Measurements from ENCODE around the gene MAP3K20. TPM values are rescaled to one million over a fixed set of nuclear protein-coding genes. Genes with fewer than 3 reads are reported as not detected.
A peak's percentile ranks its signal among the peaks of the same experiment; 100 is the strongest.

The MAP3K20 gene
- total and polyA plus RNA-seq, 5 donors from 2014 or later: 1.3 to 1.9 (median 1.7) TPM

DNA sequence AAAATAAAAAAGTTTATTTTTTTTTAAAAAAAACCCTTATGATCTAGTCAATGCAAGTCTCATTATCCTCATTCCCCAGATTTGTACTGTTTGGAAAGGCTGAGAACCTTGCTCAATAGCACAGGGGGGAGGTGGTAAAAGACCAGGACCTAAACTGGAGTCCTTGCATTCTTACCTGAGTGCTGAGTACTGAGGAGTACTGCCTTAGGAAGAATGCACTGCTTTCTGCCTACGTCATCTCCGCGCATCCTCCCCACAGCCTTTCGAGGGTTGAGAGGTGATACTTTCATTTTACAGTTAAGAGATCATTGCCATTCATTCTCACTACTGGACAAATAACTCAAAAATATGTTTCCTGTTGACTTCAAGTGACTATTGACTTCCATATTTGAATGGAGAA, 73.8 kb downstream of the MAP3K20 start:
- ATAC-seq (ENCODE audit: low read depth in 2 of 2): peak in 1 of 2 donors; percentile 63
- Mint-ChIP-seq H3K27me3 (peaks cover 8% of the 10 kb centered on the region), H3K9me3 (no peaks in the 10 kb centered on the region), H3K27ac (no peak overlapping the region), H3K4me3 (peak overlapping the region in 2 of 4 donors; percentile 1 to 36), H3K36me3 (no peaks in the 10 kb centered on the region), H3K4me1 (peaks cover 0 to 21% (median 6%) of the 10 kb centered on the region in 4 donors)
- H3K4me3 ChIP-seq (ENCODE audit: low read depth, low read length): peak overlapping the region; percentile 17
- H3K4me1 ChIP-seq (ENCODE audit: control insufficient read depth, insufficient read depth, low read length, poor library complexity, severe bottlenecking): no peaks in the 10 kb centered on the region
- peak in 2 of 3 donors; percentile 23 to 65 for DNase-seq
- H3K27me3 ChIP-seq (ENCODE audit: control insufficient read depth, insufficient read depth, low read length): no peaks in the 10 kb centered on the region
- H3K36me3 ChIP-seq (ENCODE audit: control insufficient read depth, insufficient read depth, low read length): no peaks in the 10 kb centered on the region
- H3K27ac ChIP-seq (ENCODE audit: insufficient read depth, low read length, poor library complexity, severe bottlenecking): no peak overlapping the region
- no peaks in the 10 kb centered on the region for H3K9me3 ChIP-seq (ENCODE audit: control insufficient read depth in 2 of 2, low read length in 2 of 2)

- Mint-ChIP-seq H3K4me3 (no peak overlapping the region), H3K4me1 (peaks cover 0 to 21% (median 6%) of the 10 kb centered on the region in 4 donors), H3K27me3 (peaks cover 7% of the 10 kb centered on the region), H3K9me3 (peaks cover 0 to 4% (median 0%) of the 10 kb centered on the region in 7 donors), H3K27ac (no peak overlapping the region), H3K36me3 (no peaks in the 10 kb centered on the region)
- no peak for ATAC-seq (ENCODE audit: low read depth in 2 of 2)
- no peak overlapping the region for H3K4me3 ChIP-seq (ENCODE audit: low read depth, low read length)
- H3K36me3 ChIP-seq (ENCODE audit: control insufficient read depth, insufficient read depth, low read length): no peaks in the 10 kb centered on the region
- H3K4me1 ChIP-seq (ENCODE audit: control insufficient read depth, insufficient read depth, low read length, poor library complexity, severe bottlenecking): no peaks in the 10 kb centered on the region
- no peak overlapping the region for H3K27ac ChIP-seq (ENCODE audit: insufficient read depth, low read length, poor library complexity, severe bottlenecking)
- no peak for DNase-seq
- no peaks in the 10 kb centered on the region for H3K27me3 ChIP-seq (ENCODE audit: control insufficient read depth, insufficient read depth, low read length)
- H3K9me3 ChIP-seq (ENCODE audit: control insufficient read depth in 2 of 2, low read length in 2 of 2): no peaks in the 10 kb centered on the region
Measured at GRCh38 chr2:173150087-173150486, 74.4 kb downstream of the MAP3K20 start.

DNA sequence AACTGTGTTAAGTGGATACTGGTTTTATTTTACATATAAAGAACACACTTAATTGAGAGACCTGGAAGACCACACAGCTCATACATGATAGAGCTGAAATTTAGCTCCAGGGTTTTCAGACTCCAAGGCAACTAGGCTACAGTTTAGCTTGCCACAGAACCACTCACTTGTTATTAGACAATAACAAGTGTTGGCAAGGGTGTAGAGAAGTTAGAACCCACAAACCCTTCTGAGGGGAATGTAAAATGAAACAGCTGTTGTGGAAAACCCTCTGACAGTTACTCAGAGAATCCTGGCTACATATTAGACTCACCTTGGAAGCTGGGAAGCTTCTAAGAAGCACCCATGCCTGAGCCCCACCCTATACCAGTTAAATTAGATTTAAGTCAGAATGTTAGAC, 75.3 kb downstream of the MAP3K20 start:
- peaks cover 0 to 21% (median 6%) of the 10 kb centered on the region in 4 donors for H3K4me1 Mint-ChIP-seq
- H3K4me3 Mint-ChIP-seq: no peak overlapping the region
- ATAC-seq (ENCODE audit: low read depth in 2 of 2): no peak
- no peaks in the 10 kb centered on the region for H3K36me3 Mint-ChIP-seq
- no peaks in the 10 kb centered on the region for H3K9me3 ChIP-seq (ENCODE audit: control insufficient read depth in 2 of 2, low read length in 2 of 2)
- H3K4me3 ChIP-seq (ENCODE audit: low read depth, low read length): no peak overlapping the region
- peaks cover 4% of the 10 kb centered on the region for H3K27me3 Mint-ChIP-seq
- H3K4me1 ChIP-seq (ENCODE audit: control insufficient read depth, insufficient read depth, low read length, poor library complexity, severe bottlenecking): no peaks in the 10 kb centered on the region
- no peaks in the 10 kb centered on the region for H3K36me3 ChIP-seq (ENCODE audit: control insufficient read depth, insufficient read depth, low read length)
- DNase-seq: no peak
- no peak overlapping the region for H3K27ac ChIP-seq (ENCODE audit: insufficient read depth, low read length, poor library complexity, severe bottlenecking)
- peaks cover 0 to 4% (median 0%) of the 10 kb centered on the region in 7 donors for H3K9me3 Mint-ChIP-seq
- no peaks in the 10 kb centered on the region for H3K27me3 ChIP-seq (ENCODE audit: control insufficient read depth, insufficient read depth, low read length)
- H3K27ac Mint-ChIP-seq: no peak overlapping the region

GRCh38 chr2:173151671-173152401, 76.2 kb downstream of the MAP3K20 start:
- Mint-ChIP-seq H3K4me3 (no peak overlapping the region), H3K27ac (no peak overlapping the region)

GRCh38 chr2:173153301-173153885, 77.7 kb downstream of the MAP3K20 start:
- H3K4me3 ChIP-seq (ENCODE audit: low read depth, low read length): no peak overlapping the region
- H3K27me3 ChIP-seq (ENCODE audit: control insufficient read depth, insufficient read depth, low read length): no peaks in the 10 kb centered on the region
- no peaks in the 10 kb centered on the region for H3K9me3 ChIP-seq (ENCODE audit: control insufficient read depth in 2 of 2, low read length in 2 of 2)
- DNase-seq (no peak), ATAC-seq (ENCODE audit: low read depth in 2 of 2) (no peak)
- no peak overlapping the region for H3K4me3 Mint-ChIP-seq
- H3K9me3 Mint-ChIP-seq: peaks cover 0 to 4% (median 0%) of the 10 kb centered on the region in 7 donors
- H3K27ac ChIP-seq (ENCODE audit: insufficient read depth, low read length, poor library complexity, severe bottlenecking): no peak overlapping the region
- no peaks in the 10 kb centered on the region for H3K27me3 Mint-ChIP-seq
- no peak overlapping the region for H3K27ac Mint-ChIP-seq
- H3K36me3 Mint-ChIP-seq: no peaks in the 10 kb centered on the region
- H3K36me3 ChIP-seq (ENCODE audit: control insufficient read depth, insufficient read depth, low read length): no peaks in the 10 kb centered on the region
- no peaks in the 10 kb centered on the region for H3K4me1 ChIP-seq (ENCODE audit: control insufficient read depth, insufficient read depth, low read length, poor library complexity, severe bottlenecking)
- H3K4me1 Mint-ChIP-seq: peaks cover 0 to 21% (median 6%) of the 10 kb centered on the region in 4 donors

More at GRCh38 chr2:173151671-173152401, 76.2 kb downstream of the MAP3K20 start:
- peak in 1 of 3 donors; percentile 41 for DNase-seq
- no peaks in the 10 kb centered on the region for H3K27me3 ChIP-seq (ENCODE audit: control insufficient read depth, insufficient read depth, low read length)
- no peaks in the 10 kb centered on the region for H3K36me3 ChIP-seq (ENCODE audit: control insufficient read depth, insufficient read depth, low read length)
- H3K9me3 Mint-ChIP-seq: peaks cover 0 to 4% (median 0%) of the 10 kb centered on the region in 7 donors
- no peak overlapping the region for H3K27ac ChIP-seq (ENCODE audit: insufficient read depth, low read length, poor library complexity, severe bottlenecking)
- no peaks in the 10 kb centered on the region for H3K36me3 Mint-ChIP-seq
- H3K9me3 ChIP-seq (ENCODE audit: control insufficient read depth in 2 of 2, low read length in 2 of 2): no peaks in the 10 kb centered on the region
- peaks cover 0 to 21% (median 6%) of the 10 kb centered on the region in 4 donors for H3K4me1 Mint-ChIP-seq
- peaks cover 4% of the 10 kb centered on the region for H3K27me3 Mint-ChIP-seq
- H3K4me3 ChIP-seq (ENCODE audit: low read depth, low read length): no peak overlapping the region
- ATAC-seq (ENCODE audit: low read depth in 2 of 2): no peak
- H3K4me1 ChIP-seq (ENCODE audit: control insufficient read depth, insufficient read depth, low read length, poor library complexity, severe bottlenecking): no peaks in the 10 kb centered on the region

- no peak for DNase-seq
- no peak for ATAC-seq (ENCODE audit: low read depth in 2 of 2)
- H3K9me3 Mint-ChIP-seq: peaks cover 0 to 4% (median 0%) of the 10 kb centered on the region in 7 donors
- no peaks in the 10 kb centered on the region for H3K9me3 ChIP-seq (ENCODE audit: control insufficient read depth in 2 of 2, low read length in 2 of 2)
- H3K36me3 ChIP-seq (ENCODE audit: control insufficient read depth, insufficient read depth, low read length): no peaks in the 10 kb centered on the region
- H3K27me3 ChIP-seq (ENCODE audit: control insufficient read depth, insufficient read depth, low read length): no peaks in the 10 kb centered on the region
- no peak overlapping the region for H3K27ac ChIP-seq (ENCODE audit: insufficient read depth, low read length, poor library complexity, severe bottlenecking)
- H3K4me1 Mint-ChIP-seq: no peaks in the 10 kb centered on the region
- H3K27ac Mint-ChIP-seq: no peak overlapping the region
- no peaks in the 10 kb centered on the region for H3K27me3 Mint-ChIP-seq
- H3K4me3 ChIP-seq (ENCODE audit: low read depth, low read length): no peak overlapping the region
- H3K4me3 Mint-ChIP-seq: no peak overlapping the region
- no peaks in the 10 kb centered on the region for H3K4me1 ChIP-seq (ENCODE audit: control insufficient read depth, insufficient read depth, low read length, poor library complexity, severe bottlenecking)
- H3K36me3 Mint-ChIP-seq: no peaks in the 10 kb centered on the region
Measured at GRCh38 chr2:173157676-173158293, 82.1 kb downstream of the MAP3K20 start.

- H3K4me3 ChIP-seq (ENCODE audit: low read depth, low read length): no peak overlapping the region
- no peaks in the 10 kb centered on the region for H3K36me3 Mint-ChIP-seq
- no peak overlapping the region for H3K27ac Mint-ChIP-seq
- no peaks in the 10 kb centered on the region for H3K9me3 ChIP-seq (ENCODE audit: control insufficient read depth in 2 of 2, low read length in 2 of 2)
- H3K9me3 Mint-ChIP-seq: peaks cover 0 to 5% (median under 1%) of the 10 kb centered on the region in 7 donors
- ATAC-seq (ENCODE audit: low read depth in 2 of 2): no peak
- no peaks in the 10 kb centered on the region for H3K4me1 Mint-ChIP-seq
- no peaks in the 10 kb centered on the region for H3K4me1 ChIP-seq (ENCODE audit: control insufficient read depth, insufficient read depth, low read length, poor library complexity, severe bottlenecking)
- H3K27ac ChIP-seq (ENCODE audit: insufficient read depth, low read length, poor library complexity, severe bottlenecking): no peak overlapping the region
- H3K4me3 Mint-ChIP-seq: no peak overlapping the region
- H3K27me3 Mint-ChIP-seq: no peaks in the 10 kb centered on the region
- no peak for DNase-seq
- H3K36me3 ChIP-seq (ENCODE audit: control insufficient read depth, insufficient read depth, low read length): no peaks in the 10 kb centered on the region
- no peaks in the 10 kb centered on the region for H3K27me3 ChIP-seq (ENCODE audit: control insufficient read depth, insufficient read depth, low read length)
Measured at GRCh38 chr2:173159791-173160463, 84.3 kb downstream of the MAP3K20 start.

Data from CD4-positive, CD25-positive, alpha-beta regulatory T cell (primary cell).